ENCODE measurements around the gene EPB41L4B.

The EPB41L4B gene

GRCh38 chr9:109122726-109123621 lies 197.9 kb downstream of the EPB41L4B start:
- DNase-seq (ENCODE audit: low read depth in 2 of 2), result no peak

Data from stimulated activated CD4-positive, alpha-beta T cell treated with anti-CD3 and anti-CD28 coated beads, Interleukin-12 subunit alpha, Interleukin-12 subunit beta, amount 100 ng/mL, for 24 hours (primary cell).